NCI-H2081 (cell line): ENCODE measurements around the gene KRT73.
"Not testable (repeated sequence)": the region's sequence is repeated elsewhere in the genome, so short reads cannot be mapped to it uniquely, and the experiment has no call there.

Experiments used
- DNase-seq, 2 experiments: peaks; one replicate each; lab custom pipeline; 2025; lab: John Stamatoyannopoulos, UW

Gene KRT73

GRCh38 chr12:52600475-52600874 lies 17.9 kb downstream of the KRT73 start:
- DNase-seq: no peak

GRCh38 chr12:52600071-52600470 lies 18.3 kb downstream of the KRT73 start:
- no peak for DNase-seq

GRCh38 chr12:52598966-52599365 lies 19.4 kb downstream of the KRT73 start:
- no peak for DNase-seq

- DNase-seq: not testable (repeated sequence)
Measured at GRCh38 chr12:52594237-52594636, 24.1 kb downstream of the KRT73 start.

- no peak for DNase-seq
Measured at GRCh38 chr12:52591521-52591920, 26.8 kb downstream of the KRT73 start.

- DNase-seq: no peak
Measured at GRCh38 chr12:52590021-52590420, 28.3 kb downstream of the KRT73 start.

GRCh38 chr12:52587563-52587962 lies 30.8 kb downstream of the KRT73 start:
- no peak for DNase-seq

GRCh38 chr12:52585946-52586345 lies 32.4 kb downstream of the KRT73 start:
- DNase-seq: no peak

- DNase-seq: no peak
Measured at GRCh38 chr12:52585066-52585465, 33.3 kb downstream of the KRT73 start.

GRCh38 chr12:52584156-52584682 lies 34.1 kb downstream of the KRT73 start:
- DNase-seq: no peak

- peak; percentile 45 to 62 for DNase-seq
Measured at GRCh38 chr12:52582971-52583456, 35.3 kb downstream of the KRT73 start.

GRCh38 chr12:52582486-52582885 lies 35.9 kb downstream of the KRT73 start:
- DNase-seq: no peak

GRCh38 chr12:52581481-52581880 lies 36.9 kb downstream of the KRT73 start:
- DNase-seq: peak in 1 of 2 experiments; percentile 38

- no peak for DNase-seq
Measured at GRCh38 chr12:52581066-52581465, 37.3 kb downstream of the KRT73 start.

- DNase-seq: peak in 1 of 2 experiments; percentile 28
Measured at GRCh38 chr12:52580496-52580895, 37.9 kb downstream of the KRT73 start.

- DNase-seq: no peak
Measured at GRCh38 chr12:52579468-52580465, 38.6 kb downstream of the KRT73 start.

GRCh38 chr12:52578469-52578868 lies 39.9 kb downstream of the KRT73 start:
- no peak for DNase-seq

GRCh38 chr12:52577316-52577715 lies 41.0 kb downstream of the KRT73 start:
- no peak for DNase-seq

- no peak for DNase-seq
Measured at GRCh38 chr12:52575948-52576347, 42.4 kb downstream of the KRT73 start.

GRCh38 chr12:52575256-52575655 lies 43.1 kb downstream of the KRT73 start:
- no peak for DNase-seq

- no peak for DNase-seq
Measured at GRCh38 chr12:52573743-52574142, 44.6 kb downstream of the KRT73 start, which contains the start of gene KRT74. KRT74 (minus strand) TSS chr12:52573843; CDS start chr12:52573777, 66 bp downstream.

- no peak for DNase-seq
Measured at GRCh38 chr12:52573306-52573705, 45.1 kb downstream of the KRT73 start.

- DNase-seq: no peak
Measured at GRCh38 chr12:52570511-52570910, 47.8 kb downstream of the KRT73 start.
